Suprapubic skin (tissue), 4 donors: ENCODE results near the gene HCFC1.

Experiments
- EP300 ChIP-seq: sonication (generic); formaldehyde crosslinking; IDR thresholded peaks from one replicate; pipeline ENCODE4 v1.6.1; 2017; ENCODE audit warnings: antibody characterized with exemption
- POLR2A ChIP-seq, 2 donors: fragments of 450-650 bp; IDR thresholded peaks; one replicate each; pipeline ENCODE4 v1.6.1; 2017; ENCODE audit warnings: antibody characterized with exemption in 2 of 2, mild to moderate bottlenecking in 2 of 2, moderate library complexity in 2 of 2
- POLR2AphosphoS5 ChIP-seq, 3 donors: sonication (generic); formaldehyde crosslinking; IDR thresholded peaks; one replicate each; pipeline ENCODE4 v1.6.1; 2017; ENCODE audit warnings: antibody characterized with exemption in 3 of 3
- TF ChIP-seq, protein P1 (sequence below), 2 donors: fragments of 200-600 bp in 1 of 2; fragments of 450-650 bp in 1 of 2; sonication (generic) in 1 of 2; IDR thresholded peaks; one replicate each; pipeline ENCODE4 v1.5.1; 2016 to 2019; ENCODE audit warnings: antibody characterized with exemption in 2 of 2, mild to moderate bottlenecking in 1 of 2, moderate library complexity in 1 of 2

DNA sequence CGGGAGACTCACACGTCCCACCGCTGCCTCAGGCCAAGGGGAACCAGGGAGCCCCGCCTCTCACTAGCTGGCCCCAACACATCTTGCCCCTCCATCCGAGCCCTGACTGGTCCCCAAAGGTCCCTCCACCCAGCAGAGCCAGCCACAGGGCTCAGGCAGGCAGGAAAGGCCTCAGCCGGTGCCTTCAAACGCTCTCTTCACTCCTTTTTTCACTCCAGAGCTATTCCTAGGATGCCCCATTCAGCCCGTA lies 44.0 kb downstream of the HCFC1 start:
- TF ChIP-seq, protein P1, sequence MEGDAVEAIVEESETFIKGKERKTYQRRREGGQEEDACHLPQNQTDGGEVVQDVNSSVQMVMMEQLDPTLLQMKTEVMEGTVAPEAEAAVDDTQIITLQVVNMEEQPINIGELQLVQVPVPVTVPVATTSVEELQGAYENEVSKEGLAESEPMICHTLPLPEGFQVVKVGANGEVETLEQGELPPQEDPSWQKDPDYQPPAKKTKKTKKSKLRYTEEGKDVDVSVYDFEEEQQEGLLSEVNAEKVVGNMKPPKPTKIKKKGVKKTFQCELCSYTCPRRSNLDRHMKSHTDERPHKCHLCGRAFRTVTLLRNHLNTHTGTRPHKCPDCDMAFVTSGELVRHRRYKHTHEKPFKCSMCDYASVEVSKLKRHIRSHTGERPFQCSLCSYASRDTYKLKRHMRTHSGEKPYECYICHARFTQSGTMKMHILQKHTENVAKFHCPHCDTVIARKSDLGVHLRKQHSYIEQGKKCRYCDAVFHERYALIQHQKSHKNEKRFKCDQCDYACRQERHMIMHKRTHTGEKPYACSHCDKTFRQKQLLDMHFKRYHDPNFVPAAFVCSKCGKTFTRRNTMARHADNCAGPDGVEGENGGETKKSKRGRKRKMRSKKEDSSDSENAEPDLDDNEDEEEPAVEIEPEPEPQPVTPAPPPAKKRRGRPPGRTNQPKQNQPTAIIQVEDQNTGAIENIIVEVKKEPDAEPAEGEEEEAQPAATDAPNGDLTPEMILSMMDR (IDR thresholded peaks at IDR 0.05): no peak
- TF ChIP-seq EP300 (no peak), POLR2A (IDR thresholded peaks at IDR 0.05) (no peak), POLR2AphosphoS5 (IDR thresholded peaks at IDR 0.05) (no peak)
